Keratinocyte (primary cell): ENCODE measurements around the gene KCNMA1. TPM values are rescaled to one million over a fixed set of nuclear protein-coding genes. Genes with fewer than 3 reads are reported as not detected.

ENCODE experiments used
- DNase-seq: peaks from one replicate; pipeline ENCODE4 v3.0.0-alpha.2; 2011; ENCODE audit warnings: low read depth, missing footprints, low spot score
- FAIRE-seq: peaks from 2 replicates; lab custom pipeline; 2011; peaks lifted over from hg19 to GRCh38; lab: Jason Lieb, UNC
- H2AFZ ChIP-seq: 2 replicates; pipeline ENCODE4 v1.6.0; 2012; ENCODE audit warnings: low read length, control low read depth, inconsistent platforms; ENCODE audit not compliant: control insufficient read depth
- H3K27ac ChIP-seq: 2 replicates; pipeline ENCODE4 v1.5.1; 2011; ENCODE audit warnings: low read length; ENCODE audit not compliant: control insufficient read depth, insufficient read depth
- H3K27me3 ChIP-seq: 3 replicates; pipeline ENCODE4 v1.6.0; 2011; ENCODE audit warnings: low read length; ENCODE audit not compliant: control insufficient read depth, insufficient read depth; ENCODE audit errors: extremely low read depth
- H3K36me3 ChIP-seq, 2 experiments: 2 replicates in 1 of 2; 3 replicates in 1 of 2; pipeline ENCODE4 v1.5.1; 2011; ENCODE audit warnings: low read length in 2 of 2, mild to moderate bottlenecking in 1 of 2; ENCODE audit not compliant: control insufficient read depth in 2 of 2, insufficient read depth in 2 of 2; ENCODE audit errors: extremely low read depth in 1 of 2
- H3K4me1 ChIP-seq: 3 replicates; pipeline ENCODE4 v1.5.1; 2011; ENCODE audit warnings: low read length; ENCODE audit not compliant: control insufficient read depth, insufficient read depth; ENCODE audit errors: extremely low read depth
- H3K4me2 ChIP-seq: 3 replicates; pipeline ENCODE4 v1.6.0; 2011; ENCODE audit warnings: low read depth, low read length; ENCODE audit not compliant: control insufficient read depth, insufficient read depth; ENCODE audit errors: extremely low read depth
- H3K4me3 ChIP-seq, 3 experiments: fragments of 200-600 bp in 1 of 3; sonication (generic) in 1 of 3; 2 replicates in 2 of 3; 3 replicates in 1 of 3; pipeline ENCODE4 v1.5.1; 2011 to 2016; ENCODE audit warnings: low read length in 3 of 3, mild to moderate bottlenecking in 3 of 3, control low read depth in 2 of 3, inconsistent platforms in 1 of 3, low read depth in 1 of 3, mixed read lengths in 1 of 3, mixed run types in 1 of 3, moderate library complexity in 1 of 3; ENCODE audit not compliant: control insufficient read depth in 2 of 3, insufficient read depth in 2 of 3; ENCODE audit errors: extremely low read depth in 1 of 3
- H3K79me2 ChIP-seq: 2 replicates; pipeline ENCODE4 v1.6.0; 2012; ENCODE audit warnings: low read length; ENCODE audit not compliant: control insufficient read depth, insufficient read depth
- H3K9ac ChIP-seq: 3 replicates; pipeline ENCODE4 v1.6.0; 2011; ENCODE audit warnings: low read length; ENCODE audit not compliant: control insufficient read depth, insufficient read depth; ENCODE audit errors: extremely low read depth
- H3K9me1 ChIP-seq: 3 replicates; pipeline ENCODE4 v1.6.0; 2011; ENCODE audit warnings: low read length; ENCODE audit not compliant: control insufficient read depth, insufficient read depth; ENCODE audit errors: extremely low read depth
- H3K9me3 ChIP-seq: 2 replicates; pipeline ENCODE4 v1.5.1; 2012; ENCODE audit warnings: low read depth, low read length; ENCODE audit not compliant: control insufficient read depth
- H4K20me1 ChIP-seq: 3 replicates; pipeline ENCODE4 v1.6.0; 2011; ENCODE audit warnings: low read length; ENCODE audit not compliant: control insufficient read depth, insufficient read depth; ENCODE audit errors: extremely low read depth
- CTCF ChIP-seq, 3 experiments: IDR thresholded peaks in 1 of 3; conservative IDR thresholded peaks in 1 of 3; optimal IDR thresholded peaks in 1 of 3; 2 replicates in 2 of 3; 3 replicates in 1 of 3; pipeline versions ENCODE3 to v1.5.1; 2011; ENCODE audit warnings: low read length in 3 of 3, mild to moderate bottlenecking in 3 of 3, moderate library complexity in 2 of 3, control low read depth in 1 of 3, inconsistent platforms in 1 of 3; ENCODE audit not compliant: insufficient read depth in 2 of 3; ENCODE audit errors: extremely low read depth in 1 of 3
- EZH2 ChIP-seq: IDR thresholded peaks from one replicate; pipeline ENCODE4 v1.6.1; 2012; ENCODE audit warnings: inconsistent platforms, mild to moderate bottlenecking, low read length, moderate library complexity
- dilution Hi-C: fragments of 300-500 bp; cut with MboI; formaldehyde crosslinking; loops from one replicate; pipeline ENCODE4 v1.7.0; 2020; ENCODE audit warnings: low sequenced_read_pairs; ENCODE audit not compliant: extremely low pct_ligation_motif_present
- polyA plus RNA-seq, 5 experiments: library from polyadenylated mRNA; depleted of rRNA in 3 of 5; stranded (reverse) in 3 of 5; stranded (forward) in 1 of 5; unstranded in 1 of 5; fragments of >200 nt; gene quantifications; 1 replicate in 1 of 5; 2 replicates in 3 of 5; 3 replicates in 1 of 5; pipeline versions ENCODE4 v1.2.1 to v1.2.3, GENCODE V29; 2011 to 2012; ENCODE audit warnings: missing spikeins in 2 of 5, low read depth in 1 of 5, low replicate concordance in 1 of 5

Gene KCNMA1
- polyA plus RNA-seq, 1 donor (not counting 4 experiments of a cell fraction or from before 2014, with no cell fraction given): 6.3 TPM

- no peaks in the 10 kb centered on the region for H3K36me3 ChIP-seq
- DNase-seq (no peak), FAIRE-seq (no peak)
- no peaks in the 10 kb centered on the region for H4K20me1 ChIP-seq
- no peak overlapping the region for H3K27ac ChIP-seq
- no peak overlapping the region for H3K4me3 ChIP-seq
- no peak for TF ChIP-seq EZH2
- no peak overlapping the region for H2AFZ ChIP-seq
- H3K27me3 ChIP-seq: no peaks in the 10 kb centered on the region
- no peak overlapping the region for H3K9ac ChIP-seq
- H3K79me2 ChIP-seq: no peaks in the 10 kb centered on the region
- dilution Hi-C loops: no loop called here
- H3K4me2 ChIP-seq: no peak overlapping the region
- no peaks in the 10 kb centered on the region for H3K9me1 ChIP-seq
- H3K4me1 ChIP-seq: no peaks in the 10 kb centered on the region
- no peaks in the 10 kb centered on the region for H3K9me3 ChIP-seq
Measured at GRCh38 chr10:77080361-77081027, 557.1 kb downstream of the KCNMA1 start.

- Histone ChIP-seq H2AFZ (no peak overlapping the region), H3K36me3 (no peaks in the 10 kb centered on the region), H3K79me2 (no peaks in the 10 kb centered on the region), H3K4me3 (no peak overlapping the region), H3K4me2 (no peak overlapping the region), H4K20me1 (no peaks in the 10 kb centered on the region), H3K9me1 (no peaks in the 10 kb centered on the region), H3K9ac (no peak overlapping the region), H3K27ac (no peak overlapping the region), H3K9me3 (no peaks in the 10 kb centered on the region), H3K4me1 (no peaks in the 10 kb centered on the region), H3K27me3 (no peaks in the 10 kb centered on the region)
- no peak for FAIRE-seq
- no peak for DNase-seq
- dilution Hi-C loops: no loop called here
- TF ChIP-seq CTCF (optimal IDR thresholded peaks at IDR 0.05 in 1 of 3, IDR thresholded peaks at IDR 0.05 in 1 of 3, conservative IDR thresholded peaks at IDR 0.05 in 1 of 3; ENCODE audit: extremely low read depth in 1 of 3, insufficient read depth in 2 of 3, low read length in 3 of 3) (no peak), EZH2 (no peak)
Measured at GRCh38 chr10:77079592-77080300, 557.9 kb downstream of the KCNMA1 start.
